NCI-H2196 (cell line): ENCODE results near the gene EPHA10.

Source experiments
- DNase-seq: peaks from one replicate; lab custom pipeline; 2025; ENCODE audit not compliant: unreplicated experiment; lab: John Stamatoyannopoulos, UW

Gene EPHA10

DNA sequence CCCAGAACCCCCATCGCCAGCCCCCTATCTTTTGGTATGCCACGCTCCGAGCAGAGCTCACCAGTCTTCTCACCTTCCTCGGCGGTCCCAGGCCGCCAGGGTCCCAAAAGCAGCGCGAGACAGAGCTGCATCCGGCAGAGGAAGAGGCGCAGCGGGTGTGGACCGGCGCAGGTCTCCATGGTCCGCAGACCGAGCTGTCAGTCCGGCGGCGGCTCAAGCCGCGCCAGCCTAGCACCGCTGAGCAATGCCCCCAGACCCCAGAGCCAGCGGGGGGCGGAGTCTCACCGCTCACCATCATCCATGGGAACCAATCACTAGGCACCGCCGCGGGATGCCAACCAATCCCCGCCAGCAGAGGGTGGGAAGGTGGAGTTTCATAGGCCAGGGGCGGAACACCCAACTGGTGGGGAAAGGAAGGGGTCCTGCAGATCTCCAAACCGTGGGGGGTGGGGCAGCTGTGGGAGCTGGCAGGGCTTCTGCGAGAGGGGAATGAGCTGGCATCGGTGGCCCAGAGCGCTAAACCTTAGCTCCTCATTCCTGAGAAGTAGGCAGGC, at the start of gene EPHA10:
Gene EPHA10, minus strand, starts transcription at position 233 of the 554 bp plus-strand sequence. Its CDS starts 54 bp downstream, at position 179.
- peak; percentile 67 for DNase-seq

DNA sequence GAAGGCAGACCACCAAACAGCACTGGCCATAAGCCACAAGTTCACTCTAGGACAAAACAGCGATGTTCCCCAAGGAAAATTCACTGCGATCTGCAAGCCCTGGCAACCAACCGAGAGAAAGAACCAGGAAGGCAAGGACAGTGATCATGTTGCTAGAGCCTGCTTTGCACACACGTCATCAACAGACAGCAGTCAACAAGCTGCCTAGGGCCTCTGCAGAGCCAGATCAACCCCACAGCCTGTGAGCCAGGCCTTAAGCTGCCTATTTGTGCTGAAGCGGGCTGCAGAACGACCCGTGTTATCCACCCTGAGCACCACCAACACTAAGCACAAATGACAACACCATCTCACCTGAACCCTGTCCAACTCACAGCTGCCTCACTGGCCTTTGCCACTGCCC, 49.3 kb upstream of the EPHA10 start:
- no peak for DNase-seq

DNA sequence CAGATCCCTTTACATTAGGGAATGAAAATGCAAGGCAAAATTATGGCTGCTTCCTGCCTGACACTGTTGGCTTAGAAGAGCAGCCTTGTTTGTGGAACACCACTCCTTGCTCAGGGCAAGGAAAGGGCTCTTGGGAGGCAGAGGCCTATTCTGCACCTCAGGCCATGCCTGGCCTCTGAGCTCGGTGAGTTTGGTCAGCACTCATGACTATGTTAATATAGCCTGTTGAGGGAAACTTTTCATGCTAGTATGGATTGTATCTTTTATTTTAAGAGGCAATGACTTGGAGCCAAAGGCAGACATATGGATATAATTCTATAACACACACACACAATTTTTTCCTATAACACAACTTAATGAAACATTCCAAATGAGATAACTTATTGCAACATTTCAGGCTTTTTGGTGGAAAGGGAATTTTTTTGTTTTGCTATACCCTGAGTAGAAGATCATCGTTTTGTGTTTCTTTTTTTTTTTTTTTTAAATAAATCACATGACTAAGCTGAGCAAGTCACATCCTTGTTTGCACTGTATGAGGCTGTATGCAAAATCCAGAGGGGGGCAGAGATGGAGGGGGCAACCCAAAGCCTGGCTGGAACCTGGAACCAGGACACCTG, 48.7 kb upstream of the EPHA10 start:
- no peak for DNase-seq

DNA sequence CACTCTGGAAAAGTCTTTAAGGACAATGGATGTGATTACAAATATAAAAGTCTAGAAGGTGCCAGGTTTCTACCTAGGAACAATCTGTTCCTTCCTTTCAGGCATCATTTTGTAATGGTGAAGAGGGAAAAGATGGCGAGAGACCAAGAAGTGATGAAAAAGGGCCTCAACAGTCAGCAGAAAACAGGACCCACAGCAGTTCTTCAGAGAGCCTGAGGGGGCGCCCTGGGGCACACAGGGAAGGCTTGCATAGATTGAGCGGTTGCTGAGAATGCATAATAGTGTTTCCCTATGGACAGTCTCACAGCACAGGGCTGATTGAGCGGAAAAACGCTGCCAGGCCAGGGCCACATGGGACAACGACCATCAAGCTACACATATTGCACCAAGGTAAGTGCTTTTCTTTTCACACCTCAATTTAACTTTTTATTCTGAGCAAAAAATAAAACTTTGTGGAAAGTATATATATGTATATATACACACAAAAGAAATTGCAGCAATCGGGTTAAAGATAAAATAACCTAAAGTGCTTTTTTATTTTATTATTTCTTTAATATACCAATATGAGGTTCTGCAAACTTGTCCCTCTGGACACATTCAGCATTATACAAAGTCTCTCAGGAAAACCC, 46.2 kb upstream of the EPHA10 start:
- peak; percentile 83 for DNase-seq

DNA sequence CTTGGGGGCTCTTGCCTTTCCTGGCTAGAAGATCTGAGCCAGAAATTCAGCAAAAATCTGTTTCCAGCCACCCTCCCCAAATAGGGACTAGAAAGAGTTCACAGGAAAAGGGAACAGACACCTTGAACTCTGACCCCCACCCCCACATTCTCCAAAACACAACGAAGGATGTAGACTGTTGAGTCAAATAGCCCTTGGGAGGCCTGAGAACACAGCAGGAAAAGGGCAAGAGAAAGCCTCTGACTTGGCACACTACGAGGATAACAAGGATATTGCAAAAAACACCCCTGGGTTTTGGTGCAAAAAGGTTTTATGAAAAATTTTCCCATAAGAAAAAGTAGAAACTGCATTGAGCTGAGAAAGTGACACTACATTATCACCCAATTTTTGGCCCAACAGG, 45.0 kb upstream of the EPHA10 start:
- no peak for DNase-seq

DNA sequence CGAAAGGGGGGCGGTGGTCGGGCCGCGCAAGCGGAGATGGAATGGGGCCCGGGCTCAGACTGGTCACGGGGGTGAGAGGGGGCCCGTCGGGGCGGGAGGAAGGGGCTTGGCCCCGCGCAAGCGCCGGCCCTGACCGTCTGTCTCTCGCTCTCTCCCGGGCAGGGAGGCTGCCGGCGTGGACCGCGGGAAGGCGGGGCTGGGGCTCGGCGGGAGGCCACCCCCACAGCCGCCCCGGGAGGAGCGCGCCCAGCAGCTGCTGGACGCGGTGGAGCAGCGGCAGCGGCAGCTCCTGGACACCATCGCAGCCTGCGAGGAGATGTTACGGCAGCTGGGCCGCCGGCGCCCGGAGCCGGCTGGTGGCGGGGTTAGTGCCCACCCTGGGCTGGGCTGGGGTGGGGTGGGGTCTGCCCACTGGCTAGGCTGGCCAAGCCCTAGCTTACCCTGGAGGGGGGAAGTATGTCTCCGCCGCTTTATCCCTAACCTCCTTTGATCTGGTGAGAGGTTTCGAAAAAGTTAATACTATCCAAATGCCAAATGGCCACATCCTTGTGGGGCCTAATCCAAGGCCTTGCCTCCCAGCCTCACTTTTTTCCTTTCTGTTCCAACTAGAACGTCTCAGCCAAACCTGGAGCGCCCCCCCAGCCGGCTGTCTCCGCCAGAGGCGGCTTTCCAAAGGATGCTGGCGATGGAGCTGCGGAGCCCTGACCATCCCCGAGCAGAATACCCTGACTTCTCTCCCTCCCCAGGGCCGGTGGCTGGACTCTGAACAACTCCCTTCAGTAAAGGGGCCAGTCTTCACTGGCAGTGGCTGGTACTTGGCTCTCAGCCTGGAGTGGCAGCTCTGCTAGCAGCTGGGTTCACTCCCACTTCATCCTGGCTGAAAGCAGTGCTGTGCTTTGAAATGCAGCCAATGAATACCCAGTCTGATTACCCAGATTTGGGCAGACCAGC, 43.7 kb upstream of the EPHA10 start:
- DNase-seq, result peak; percentile 76

DNA sequence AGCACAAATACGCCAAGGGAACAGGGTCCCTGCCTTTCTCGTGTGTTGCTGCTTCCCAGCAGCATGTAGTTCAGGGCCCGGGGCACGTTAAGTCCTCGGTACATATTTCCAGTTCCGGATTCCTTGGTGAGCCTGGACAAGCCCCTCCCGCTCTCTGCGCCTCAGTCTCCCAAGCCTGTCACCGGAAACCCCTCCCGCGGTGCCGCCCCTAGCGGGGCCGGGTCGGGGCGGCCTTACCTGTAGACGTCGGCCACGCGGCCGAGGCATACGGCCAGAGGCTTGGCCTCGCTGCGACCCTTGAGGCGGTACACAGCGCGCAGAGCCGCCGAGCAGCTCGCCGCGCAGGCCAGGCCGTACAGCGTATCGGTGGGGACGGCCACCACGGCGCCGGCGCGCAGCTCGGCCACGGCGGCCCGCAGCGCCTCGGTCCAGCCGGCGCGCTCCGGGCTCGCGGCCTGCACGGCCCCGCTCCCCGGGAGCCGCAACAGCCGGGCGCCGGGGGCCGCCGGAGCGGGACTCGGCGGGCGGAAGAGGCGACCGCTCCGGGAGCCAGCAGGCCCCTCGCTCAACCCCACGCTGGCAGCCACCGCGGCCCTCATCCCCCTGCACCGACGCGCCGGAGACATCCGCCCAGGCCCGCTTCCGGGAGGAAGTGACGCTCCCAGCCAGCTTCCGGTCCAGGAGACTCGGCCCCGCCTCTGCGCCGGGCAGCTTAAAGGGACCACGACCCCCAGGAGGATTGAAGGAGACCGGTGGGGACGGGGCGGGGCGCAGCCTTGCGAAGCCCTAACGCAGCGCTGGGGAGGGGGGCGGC, 42.8 kb upstream of the EPHA10 start, which contains the start of the genes C1orf122 and YRDC:
Gene C1orf122, plus strand, starts transcription at position 236 of the 814 bp plus-strand sequence. CDS start 615 bp downstream, outside the sequence.
Gene YRDC, minus strand, starts transcription at position 654 of the 814 bp plus-strand sequence. Its CDS starts 28 bp downstream, at position 626.
- peak; percentile 93 for DNase-seq

DNA sequence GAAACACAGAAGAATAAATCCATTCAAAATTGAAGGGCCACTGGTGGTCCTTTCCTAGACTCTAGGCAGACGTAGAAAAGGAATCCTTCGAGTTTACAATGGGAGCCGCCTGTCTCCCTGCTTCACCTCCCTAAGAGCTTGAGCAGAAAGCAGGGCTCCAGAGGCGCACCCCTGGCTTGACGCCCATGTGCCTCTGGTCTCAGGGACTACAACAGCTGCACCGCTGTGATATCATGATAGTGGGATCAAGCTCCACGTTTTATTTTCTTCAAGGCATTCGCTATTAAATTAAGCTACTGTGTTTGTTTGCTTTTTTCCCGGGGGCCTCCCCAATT, 42.3 kb upstream of the EPHA10 start:
- no peak for DNase-seq

DNA sequence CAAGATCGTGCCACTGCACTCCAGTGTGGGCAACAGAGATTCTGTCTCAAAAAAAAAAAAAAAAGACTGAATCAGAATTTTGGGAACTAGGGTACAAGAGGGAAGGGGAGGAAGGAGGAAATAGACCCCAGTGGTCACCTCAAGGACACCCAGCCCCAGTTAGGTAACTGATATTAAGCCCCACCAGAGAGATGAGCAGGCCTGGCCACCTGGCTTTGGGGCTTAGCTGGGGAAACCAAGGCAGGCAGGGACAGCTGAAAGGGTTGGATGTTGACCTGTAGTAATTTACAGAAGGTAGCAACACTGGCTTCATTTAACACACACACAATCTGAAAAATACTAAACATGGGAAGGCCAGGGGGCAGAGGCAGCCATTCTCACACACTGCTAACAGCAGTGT, 37.5 kb upstream of the EPHA10 start:
- no peak for DNase-seq

DNA sequence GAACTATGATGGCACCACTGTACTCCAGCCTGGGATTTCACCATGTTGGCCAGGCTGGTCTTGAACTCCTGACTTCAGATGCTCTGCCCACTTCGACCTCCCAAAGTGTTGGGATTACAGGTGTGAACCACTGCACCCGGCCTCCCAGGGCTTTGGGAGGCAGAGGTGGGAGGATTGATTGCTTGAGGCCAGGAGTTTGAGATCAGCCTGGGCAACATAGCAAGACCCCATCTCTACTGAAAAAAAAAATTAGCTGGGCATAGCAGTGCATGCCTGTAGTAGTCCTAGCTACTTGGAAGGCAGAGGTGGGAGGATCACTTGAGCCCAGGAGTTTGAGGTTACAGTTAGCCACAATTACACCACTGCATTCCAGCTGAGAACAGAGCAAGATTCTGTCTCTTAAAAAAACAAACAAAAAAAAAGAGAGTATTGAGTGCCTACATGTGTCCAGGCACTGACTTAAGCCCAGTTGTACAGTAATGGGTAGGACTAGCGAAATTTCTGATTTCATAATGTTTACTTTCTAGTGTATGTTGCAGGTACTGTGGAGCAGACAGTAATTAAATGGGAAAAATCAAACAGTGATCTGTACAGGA, 32.9 kb upstream of the EPHA10 start:
- DNase-seq, result no peak

DNA sequence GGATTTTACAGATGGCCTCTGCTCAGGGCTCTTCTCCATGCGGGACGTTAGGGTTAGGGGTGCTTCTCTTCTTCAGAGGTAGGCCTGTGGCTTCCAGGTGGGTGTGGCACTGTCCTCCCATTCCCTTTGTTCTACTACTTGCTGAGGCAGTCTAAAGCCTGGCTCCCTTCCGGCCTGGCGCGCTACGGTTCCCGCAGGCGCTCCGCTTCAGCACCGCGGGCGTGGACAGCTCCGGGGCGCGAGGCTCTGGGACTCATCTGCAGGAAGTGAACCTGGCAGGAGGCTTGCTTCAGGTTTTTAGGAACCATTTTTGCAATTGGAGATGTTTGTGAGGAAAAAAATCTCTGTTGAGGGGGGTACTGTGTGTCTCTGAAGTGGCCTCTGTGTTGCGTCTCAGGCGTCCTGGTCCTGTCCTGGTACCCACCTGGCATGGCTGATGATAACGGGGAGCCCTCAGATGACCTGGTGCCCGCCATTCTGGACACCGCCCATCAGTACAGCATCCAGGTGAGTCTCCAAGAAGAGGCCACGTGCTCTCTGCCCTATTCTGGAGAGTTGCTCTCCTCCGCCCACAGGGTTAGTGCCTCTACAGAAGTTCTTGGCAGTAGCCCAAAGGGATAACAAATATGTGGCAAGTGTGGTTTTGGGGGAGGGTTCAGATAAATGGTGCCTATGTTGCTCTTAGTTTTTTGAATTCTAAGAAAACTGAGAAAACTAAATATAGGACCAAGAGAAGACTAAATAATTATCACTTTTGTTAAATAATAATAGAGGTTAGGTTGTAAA, 30.6 kb upstream of the EPHA10 start:
- peak; percentile 47 for DNase-seq

DNA sequence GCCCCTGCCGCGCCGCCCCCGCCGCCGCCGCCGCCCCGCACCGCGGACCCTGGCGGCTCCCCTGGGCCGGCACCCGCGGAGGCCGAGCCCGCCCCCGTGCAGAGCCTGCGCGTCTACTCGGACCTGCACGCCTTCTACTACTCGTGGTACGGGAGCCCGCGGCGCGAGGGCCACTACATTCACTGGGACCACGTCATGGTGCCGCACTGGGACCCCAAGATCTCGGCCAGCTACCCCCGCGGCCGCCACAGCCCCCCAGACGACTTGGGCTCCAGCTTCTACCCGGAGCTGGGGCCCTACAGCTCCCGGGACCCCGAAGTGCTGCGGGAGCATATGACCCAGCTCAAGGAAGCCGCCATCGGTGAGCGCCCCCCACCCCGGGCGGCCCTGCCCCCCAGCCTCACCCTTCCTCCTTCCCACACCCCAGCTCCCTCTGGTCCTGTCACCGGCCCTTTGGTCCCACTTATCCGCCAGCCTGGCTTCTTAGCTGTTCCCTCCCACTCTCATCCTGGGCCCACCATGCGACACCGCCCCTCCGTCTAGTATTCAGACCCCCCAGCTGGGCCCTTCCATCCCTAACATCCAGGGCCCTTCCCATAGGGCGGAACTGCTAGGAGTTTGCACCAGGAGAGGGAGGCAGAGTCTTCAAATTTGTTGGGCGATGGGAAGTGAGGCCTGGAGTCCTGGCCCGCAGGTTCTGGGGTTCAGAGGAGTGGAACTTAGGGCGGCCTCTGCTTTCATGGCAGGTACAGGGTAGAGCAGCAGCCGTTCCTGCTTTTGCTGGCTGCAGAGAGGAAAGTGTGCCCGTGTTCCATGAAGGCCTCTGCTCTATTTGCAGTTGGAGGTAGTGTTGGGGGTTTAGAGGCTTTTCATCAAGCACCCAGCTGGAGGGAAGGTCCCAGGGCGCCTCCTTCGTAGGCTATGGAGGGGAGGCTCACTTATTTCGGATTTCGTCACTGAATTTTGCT, 29.7 kb upstream of the EPHA10 start:
- no peak for DNase-seq

DNA sequence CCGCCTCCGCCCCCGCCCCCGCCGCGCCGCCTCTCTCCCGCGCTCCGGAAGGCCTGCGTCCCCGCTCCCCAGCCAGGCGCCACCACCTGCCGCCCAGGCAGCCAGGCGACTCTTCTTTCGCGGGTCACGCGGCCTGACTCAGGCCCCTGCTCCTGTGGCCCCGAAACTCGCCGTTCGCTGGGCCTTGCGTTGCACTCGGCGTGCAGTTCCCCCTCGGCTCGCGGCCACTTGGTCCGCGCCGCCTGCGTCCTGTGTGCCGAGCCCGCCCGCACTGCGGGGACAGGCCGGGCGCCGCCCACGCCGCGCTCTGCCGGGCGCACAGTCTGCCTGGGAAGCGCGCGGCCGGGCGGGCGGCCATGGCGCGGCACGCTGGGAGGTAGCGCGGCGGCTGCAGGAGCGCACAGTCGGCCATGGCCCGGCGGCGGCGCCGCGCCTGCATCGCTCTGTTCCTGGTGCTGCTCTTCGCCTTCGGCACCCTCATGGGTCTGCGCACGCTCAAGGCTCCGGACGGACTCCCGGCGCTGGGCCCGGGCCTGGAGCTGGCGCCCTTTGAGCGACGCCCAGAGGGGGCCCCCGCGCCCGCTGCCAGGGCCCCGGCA, 29.0 kb upstream of the EPHA10 start, which contains the start of gene MANEAL:
Gene MANEAL, plus strand, starts transcription at position 75 of the 599 bp plus-strand sequence. Its CDS starts 336 bp downstream, at position 411.
- DNase-seq, result peak; percentile 62

DNA sequence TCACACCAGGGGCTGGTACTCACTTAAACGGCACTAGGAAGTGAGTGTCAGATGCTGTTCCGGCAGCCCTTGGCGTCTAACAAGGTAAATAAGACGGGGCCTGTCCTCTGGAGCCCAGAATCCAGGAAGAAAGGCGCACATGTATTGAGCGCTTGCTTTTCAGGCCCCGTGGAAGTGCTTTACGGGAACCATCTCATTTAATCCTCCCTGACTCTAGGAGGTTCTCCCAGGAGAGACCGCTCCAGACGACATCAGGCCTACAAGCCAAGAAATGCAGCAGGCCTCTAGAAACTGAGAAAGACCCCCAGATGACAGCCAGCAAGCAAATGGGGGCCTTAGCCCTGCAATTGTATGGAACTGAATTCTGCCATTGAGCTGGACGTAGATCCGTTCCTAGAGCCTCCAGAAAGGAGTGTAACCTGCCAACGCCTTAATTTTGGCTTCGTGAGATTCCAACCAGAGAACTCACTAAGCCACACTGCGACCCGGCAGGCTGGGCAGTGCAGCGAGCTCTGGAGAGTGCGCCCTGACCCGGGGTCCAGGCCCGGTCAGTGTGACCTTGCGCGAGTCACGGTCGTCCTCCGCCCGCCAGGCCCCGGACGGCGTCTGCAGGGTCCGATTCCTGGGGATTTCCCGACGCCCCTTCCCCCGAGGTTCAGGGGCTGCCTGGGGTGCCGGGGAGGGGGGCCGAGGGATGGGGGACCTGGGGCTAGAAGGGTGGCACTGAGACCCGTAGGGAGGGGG, 28.2 kb upstream of the EPHA10 start:
- no peak for DNase-seq

DNA sequence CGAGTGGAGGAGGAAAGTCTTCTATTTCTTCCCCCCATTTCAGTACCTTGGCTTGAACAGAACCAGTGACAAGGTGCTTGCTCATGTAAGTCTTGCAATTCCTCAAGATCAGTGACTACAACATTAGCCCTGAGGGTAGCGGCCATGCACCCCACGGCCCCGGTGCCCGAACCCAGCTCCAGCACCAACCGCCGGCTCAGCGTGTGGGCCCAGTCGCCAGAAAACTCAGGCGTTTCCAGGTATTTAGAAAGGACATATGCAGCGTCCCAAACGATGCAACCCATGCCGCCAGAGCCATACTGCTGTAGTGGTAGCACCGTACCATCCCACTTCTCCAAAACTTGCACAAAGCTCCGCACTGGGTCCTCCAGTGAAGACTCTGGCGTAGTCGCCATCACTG, 17.6 kb upstream of the EPHA10 start:
- no peak for DNase-seq

DNA sequence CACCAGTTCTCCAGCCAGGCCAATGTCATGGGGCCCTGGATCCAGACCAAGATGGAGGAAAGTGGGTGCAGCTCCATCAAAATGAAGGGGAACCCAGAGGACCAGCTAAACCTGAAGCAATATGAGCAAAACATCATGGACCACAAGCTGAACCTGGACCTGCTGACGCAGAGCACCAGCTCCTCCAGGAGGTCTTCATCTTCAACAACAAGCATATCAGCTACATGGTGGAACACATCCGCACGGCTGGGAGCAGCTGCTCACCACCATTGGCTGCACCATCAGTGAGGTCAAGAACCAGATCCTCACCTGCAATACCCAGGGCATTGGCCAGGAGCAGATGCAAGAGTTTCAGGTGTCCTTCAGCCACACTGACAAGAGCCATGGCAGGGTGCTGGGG, 13.7 kb upstream of the EPHA10 start:
- no peak for DNase-seq

DNA sequence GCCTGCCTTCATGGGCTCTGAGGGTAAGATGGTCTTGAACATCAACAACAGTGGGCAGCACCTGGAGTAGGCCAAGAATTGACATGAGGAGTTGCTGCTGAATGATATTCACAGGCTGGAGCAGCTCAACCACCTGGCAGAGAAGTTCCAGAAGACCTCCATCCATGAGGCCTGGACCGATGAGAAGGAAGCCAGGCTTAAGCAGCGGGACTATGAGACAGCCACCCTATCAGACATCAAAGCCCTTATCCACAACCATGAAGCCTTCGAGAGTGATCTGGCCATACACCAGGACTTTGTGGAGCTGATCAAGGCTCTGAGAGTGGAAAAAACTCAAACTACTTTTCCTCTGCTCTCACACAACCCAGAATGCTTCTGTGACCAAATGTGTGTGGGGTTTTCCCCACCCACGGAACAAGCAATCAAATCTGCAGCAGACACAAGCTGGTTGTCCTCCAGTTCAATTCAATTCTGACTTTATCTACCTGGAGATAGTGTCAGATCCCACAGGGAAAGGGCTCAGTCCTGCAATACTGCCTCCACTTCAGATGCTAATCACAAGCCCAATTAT, 12.1 kb upstream of the EPHA10 start:
- DNase-seq, result no peak
